ENCODE results near the gene SKP1. TPM values are rescaled to one million over a fixed set of nuclear protein-coding genes. Genes with fewer than 3 reads are reported as not detected.
A peak's percentile ranks its signal among the peaks of the same experiment; 100 is the strongest.
"Not testable (repeated sequence)": the region's sequence is repeated elsewhere in the genome, so short reads cannot be mapped to it uniquely, and the experiment has no call there.

The SKP1 gene
- total RNA-seq, result 100 to 1,000 TPM; 121 to 219 (median 211) TPM

- TF ChIP-seq CTCF (IDR thresholded peaks at IDR 0.05), result no peak
- DNase-seq (ENCODE audit: low spot score) (peak; percentile 37), ATAC-seq (ENCODE audit: low FRiP score) (peak; percentile 83)
Observed at GRCh38 chr5:134176511-134177368, at the start of gene SKP1. SKP1 (minus strand) TSS chr5:134176950; CDS start chr5:134174022, 2,928 bp downstream.

- ATAC-seq (ENCODE audit: low FRiP score) (peak; percentile 94), DNase-seq (ENCODE audit: low spot score) (peak; percentile 96)
- no peak for TF ChIP-seq CTCF (IDR thresholded peaks at IDR 0.05)
Observed at GRCh38 chr5:134225780-134226440, 49.2 kb upstream of the SKP1 start, which contains the start of gene PPP2CA. PPP2CA (minus strand) TSS chr5:134226073; CDS start chr5:134225861, 212 bp downstream.

- no peak for TF ChIP-seq CTCF (IDR thresholded peaks at IDR 0.05)
- no peak for DNase-seq (ENCODE audit: low spot score)
- peak; percentile 31 for ATAC-seq (ENCODE audit: low FRiP score)
Observed at GRCh38 chr5:134224888-134225779, 48.4 kb upstream of the SKP1 start.

DNA sequence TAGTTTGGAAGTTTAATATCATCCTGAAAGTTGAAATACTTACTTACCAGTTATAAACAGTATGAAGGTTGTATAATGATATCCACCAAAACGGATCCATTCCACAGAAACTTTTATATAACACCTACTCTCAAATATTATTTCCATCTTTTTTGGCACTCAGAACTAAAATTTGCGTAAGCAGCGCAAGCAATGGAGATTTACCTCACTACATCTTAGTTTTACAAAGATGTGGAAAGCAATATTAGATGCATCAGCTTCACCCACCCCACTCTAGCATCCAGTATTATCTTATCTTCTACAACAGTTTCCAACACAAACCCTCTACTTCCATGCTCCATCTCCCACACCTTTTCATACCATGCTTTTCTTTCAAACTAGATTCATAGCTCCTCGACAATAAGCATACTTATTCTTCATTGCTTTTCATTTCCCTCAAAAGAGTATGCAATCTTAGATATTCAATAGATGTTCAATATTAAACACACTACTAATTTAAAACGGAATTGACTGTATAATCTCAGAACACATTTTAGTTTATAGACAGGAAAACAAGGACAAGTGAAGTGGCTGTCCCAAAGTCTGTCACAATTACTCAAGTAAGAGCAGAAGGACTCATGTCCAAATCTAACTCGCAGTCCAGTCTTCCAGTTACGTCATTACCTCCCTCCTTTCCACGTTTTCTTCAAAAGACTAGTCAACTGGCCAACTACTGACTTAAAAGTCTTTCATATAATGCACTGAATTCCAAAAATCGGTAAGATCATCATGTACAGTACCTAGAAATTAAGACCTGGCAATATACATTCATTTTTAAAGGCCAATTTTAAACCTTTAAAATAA, 46.9 kb upstream of the SKP1 start:
- TF ChIP-seq CTCF (IDR thresholded peaks at IDR 0.05), result no peak
- ATAC-seq (ENCODE audit: low FRiP score) (no peak), DNase-seq (ENCODE audit: low spot score) (no peak)

GRCh38 chr5:134221690-134222089, 44.9 kb upstream of the SKP1 start:
- DNase-seq (ENCODE audit: low spot score); ATAC-seq (ENCODE audit: low FRiP score): not testable (repeated sequence)

- DNase-seq (ENCODE audit: low spot score), result no peak
- no peak for ATAC-seq (ENCODE audit: low FRiP score)
- TF ChIP-seq CTCF (IDR thresholded peaks at IDR 0.05), result no peak
Observed at GRCh38 chr5:134215757-134216156, 39.0 kb upstream of the SKP1 start.

- DNase-seq (ENCODE audit: low spot score); ATAC-seq (ENCODE audit: low FRiP score): not testable (repeated sequence)
Observed at GRCh38 chr5:134211263-134212031, 34.7 kb upstream of the SKP1 start.
